Hematopoietic multipotent progenitor cell treated with erythropoietin and hydrocortisone succinate and interleukin-3 and kit ligand, for 8 days (in vitro differentiated cells): ENCODE measurements around the gene ADGRE1.

Source experiments
- DNase-seq: peaks from one replicate; pipeline ENCODE4 v3.0.0-alpha.2; 2015

The ADGRE1 gene

GRCh38 chr19:6958791-6959190 lies 71.4 kb downstream of the ADGRE1 start:
- DNase-seq = no peak

GRCh38 chr19:6963244-6963852 lies 76.0 kb downstream of the ADGRE1 start:
- DNase-seq = no peak

GRCh38 chr19:6963937-6964336 lies 76.6 kb downstream of the ADGRE1 start:
- DNase-seq = peak; percentile 49

GRCh38 chr19:6967967-6968366 lies 80.6 kb downstream of the ADGRE1 start:
- no peak for DNase-seq

- no peak for DNase-seq
These were observed 82.1 kb downstream of the ADGRE1 start for GRCh38 chr19:6969490-6969889.

- DNase-seq = no peak
These were observed 82.6 kb downstream of the ADGRE1 start for GRCh38 chr19:6970021-6970420.

- DNase-seq = peak; percentile 55
These were observed 83.1 kb downstream of the ADGRE1 start for GRCh38 chr19:6970443-6970842.

- DNase-seq = no peak
These were observed 84.0 kb downstream of the ADGRE1 start for GRCh38 chr19:6971366-6971765.

- no peak for DNase-seq
These were observed 88.8 kb downstream of the ADGRE1 start for GRCh38 chr19:6976197-6976596.

- no peak for DNase-seq
These were observed 92.0 kb downstream of the ADGRE1 start for GRCh38 chr19:6979399-6979798.

- DNase-seq = no peak
These were observed 96.1 kb downstream of the ADGRE1 start for GRCh38 chr19:6983448-6983847.

GRCh38 chr19:6987850-6988249 lies 100.5 kb downstream of the ADGRE1 start:
- DNase-seq = no peak

- no peak for DNase-seq
These were observed 100.9 kb downstream of the ADGRE1 start for GRCh38 chr19:6988257-6988656.
